ENCODE measurements around the gene PBX4. TPM values are rescaled to one million over a fixed set of nuclear protein-coding genes. Genes with fewer than 3 reads are reported as not detected.

Gene PBX4
- total and polyA plus RNA-seq, 2 donors, result 2.1 to 3.9 TPM

GRCh38 chr19:19580418-19580817, 38.1 kb downstream of the PBX4 start:
- H3K4me3 ChIP-seq (ENCODE audit: low read depth, low read length), result no peak overlapping the region
- no peaks in the 10 kb centered on the region for H3K36me3 ChIP-seq (ENCODE audit: insufficient read depth)
- no peaks in the 10 kb centered on the region for H3K4me1 ChIP-seq (ENCODE audit: insufficient read depth)
- no peak overlapping the region for H3K27ac ChIP-seq (ENCODE audit: low read depth)
- DNase-seq (ENCODE audit: extremely low spot score), result no peak
- WGBS, result 94% methylated on average over 4 of the region's 4 CpGs

- 87% methylated on average over 25 of the region's 25 CpGs for WGBS
- Histone ChIP-seq H3K36me3 (ENCODE audit: insufficient read depth) (no peaks in the 10 kb centered on the region), H3K4me1 (ENCODE audit: insufficient read depth) (no peaks in the 10 kb centered on the region), H3K4me3 (ENCODE audit: low read depth, low read length) (no peak overlapping the region), H3K27ac (ENCODE audit: low read depth) (no peak overlapping the region)
- no peak for DNase-seq (ENCODE audit: extremely low spot score)
These were observed 38.7 kb downstream of the PBX4 start for GRCh38 chr19:19579533-19580361.

GRCh38 chr19:19578252-19578651, 40.2 kb downstream of the PBX4 start:
- Histone ChIP-seq H3K4me1 (ENCODE audit: insufficient read depth) (no peaks in the 10 kb centered on the region), H3K4me3 (ENCODE audit: low read depth, low read length) (no peak overlapping the region), H3K36me3 (ENCODE audit: insufficient read depth) (no peaks in the 10 kb centered on the region), H3K27ac (ENCODE audit: low read depth) (no peak overlapping the region)
- DNase-seq (ENCODE audit: extremely low spot score), result no peak
- 78% methylated on average over 6 of the region's 6 CpGs for WGBS

GRCh38 chr19:19575411-19575810, 43.1 kb downstream of the PBX4 start:
- H3K4me3 ChIP-seq (ENCODE audit: low read depth, low read length), result no peak overlapping the region
- H3K27ac ChIP-seq (ENCODE audit: low read depth), result no peak overlapping the region
- 82% methylated on average over 6 of the region's 6 CpGs for WGBS
- no peaks in the 10 kb centered on the region for H3K36me3 ChIP-seq (ENCODE audit: insufficient read depth)
- no peaks in the 10 kb centered on the region for H3K4me1 ChIP-seq (ENCODE audit: insufficient read depth)
- DNase-seq (ENCODE audit: extremely low spot score), result no peak

- no peak for DNase-seq (ENCODE audit: extremely low spot score)
- no peak overlapping the region for H3K27ac ChIP-seq (ENCODE audit: low read depth)
- no peak overlapping the region for H3K4me3 ChIP-seq (ENCODE audit: low read depth, low read length)
- H3K4me1 ChIP-seq (ENCODE audit: insufficient read depth), result no peaks in the 10 kb centered on the region
- no peaks in the 10 kb centered on the region for H3K36me3 ChIP-seq (ENCODE audit: insufficient read depth)
- WGBS, result 91% methylated on average over 11 of the region's 11 CpGs
These were observed 47.3 kb downstream of the PBX4 start for GRCh38 chr19:19571071-19571786.

- Histone ChIP-seq H3K4me1 (ENCODE audit: insufficient read depth) (no peaks in the 10 kb centered on the region), H3K36me3 (ENCODE audit: insufficient read depth) (no peaks in the 10 kb centered on the region), H3K27ac (ENCODE audit: low read depth) (no peak overlapping the region), H3K4me3 (ENCODE audit: low read depth, low read length) (no peak overlapping the region)
- DNase-seq (ENCODE audit: extremely low spot score), result no peak
- 83% methylated on average over 10 of the region's 10 CpGs for WGBS
These were observed 47.9 kb downstream of the PBX4 start for GRCh38 chr19:19570571-19570970.

GRCh38 chr19:19568802-19569756, 49.4 kb downstream of the PBX4 start:
- DNase-seq (ENCODE audit: extremely low spot score), result no peak
- Histone ChIP-seq H3K4me1 (ENCODE audit: insufficient read depth) (no peaks in the 10 kb centered on the region), H3K27ac (ENCODE audit: low read depth) (no peak overlapping the region), H3K4me3 (ENCODE audit: low read depth, low read length) (no peak overlapping the region), H3K36me3 (ENCODE audit: insufficient read depth) (no peaks in the 10 kb centered on the region)
- 91% methylated on average over 25 of the region's 25 CpGs for WGBS

GRCh38 chr19:19567391-19567790, 51.1 kb downstream of the PBX4 start:
- no peak overlapping the region for H3K4me3 ChIP-seq (ENCODE audit: low read depth, low read length)
- no peak for DNase-seq (ENCODE audit: extremely low spot score)
- WGBS, result 83% methylated on average over 3 of the region's 3 CpGs
- H3K27ac ChIP-seq (ENCODE audit: low read depth), result no peak overlapping the region
- no peaks in the 10 kb centered on the region for H3K4me1 ChIP-seq (ENCODE audit: insufficient read depth)
- no peaks in the 10 kb centered on the region for H3K36me3 ChIP-seq (ENCODE audit: insufficient read depth)

GRCh38 chr19:19566306-19566705, 52.2 kb downstream of the PBX4 start:
- Histone ChIP-seq H3K4me3 (ENCODE audit: low read depth, low read length) (no peak overlapping the region), H3K36me3 (ENCODE audit: insufficient read depth) (no peaks in the 10 kb centered on the region), H3K27ac (ENCODE audit: low read depth) (no peak overlapping the region), H3K4me1 (ENCODE audit: insufficient read depth) (no peaks in the 10 kb centered on the region)
- WGBS, result 80% methylated on average over 7 of the region's 7 CpGs
- no peak for DNase-seq (ENCODE audit: extremely low spot score)

- no peaks in the 10 kb centered on the region for H3K36me3 ChIP-seq (ENCODE audit: insufficient read depth)
- no peak for DNase-seq (ENCODE audit: extremely low spot score)
- H3K4me1 ChIP-seq (ENCODE audit: insufficient read depth), result no peaks in the 10 kb centered on the region
- H3K4me3 ChIP-seq (ENCODE audit: low read depth, low read length), result no peak overlapping the region
- 90% methylated on average over 17 of the region's 17 CpGs for WGBS
- H3K27ac ChIP-seq (ENCODE audit: low read depth), result no peak overlapping the region
These were observed 55.1 kb downstream of the PBX4 start for GRCh38 chr19:19563348-19563848.

- Histone ChIP-seq H3K36me3 (ENCODE audit: insufficient read depth) (no peaks in the 10 kb centered on the region), H3K27ac (ENCODE audit: low read depth) (no peak overlapping the region), H3K4me3 (ENCODE audit: low read depth, low read length) (no peak overlapping the region), H3K4me1 (ENCODE audit: insufficient read depth) (no peaks in the 10 kb centered on the region)
- DNase-seq (ENCODE audit: extremely low spot score), result no peak
- 73% methylated on average over 17 of the region's 17 CpGs for WGBS
These were observed 55.7 kb downstream of the PBX4 start for GRCh38 chr19:19562665-19563347.

- no peak for DNase-seq (ENCODE audit: extremely low spot score)
- H3K4me3 ChIP-seq (ENCODE audit: low read depth, low read length), result no peak overlapping the region
- WGBS, result 85% methylated on average over 26 of the region's 26 CpGs
- H3K36me3 ChIP-seq (ENCODE audit: insufficient read depth), result no peaks in the 10 kb centered on the region
- no peak overlapping the region for H3K27ac ChIP-seq (ENCODE audit: low read depth)
- H3K4me1 ChIP-seq (ENCODE audit: insufficient read depth), result no peaks in the 10 kb centered on the region
These were observed 56.4 kb downstream of the PBX4 start for GRCh38 chr19:19561946-19562664.

Data from urinary bladder (tissue), 4 donors.